ENCODE measurements around the gene TNF.

Gene TNF

GRCh38 chr6:31626952-31627351 lies 51.6 kb downstream of the TNF start:
- peaks cover 10% of the 10 kb centered on the region for H4K20me1 ChIP-seq (ENCODE audit: control insufficient read depth, insufficient read depth, low read depth, low read length)

GRCh38 chr6:31627690-31628287 lies 52.4 kb downstream of the TNF start:
- H3K27me3 ChIP-seq (ENCODE audit: control insufficient read depth, low read length): no peaks in the 10 kb centered on the region
- no peak overlapping the region for H3K4me3 ChIP-seq (ENCODE audit: low read length)
- peaks cover 100% of the 10 kb centered on the region for H3K36me3 ChIP-seq (ENCODE audit: control insufficient read depth, low read length)
- H3K9me2 ChIP-seq (replicated peaks; ENCODE audit: control insufficient read depth, low read length): no peaks in the 10 kb centered on the region
- no peak for TF ChIP-seq EZH2phosphoT487 (IDR thresholded peaks at IDR 0.05; ENCODE audit: borderline replicate concordance, low read length)
- TF ChIP-seq, protein P1, sequence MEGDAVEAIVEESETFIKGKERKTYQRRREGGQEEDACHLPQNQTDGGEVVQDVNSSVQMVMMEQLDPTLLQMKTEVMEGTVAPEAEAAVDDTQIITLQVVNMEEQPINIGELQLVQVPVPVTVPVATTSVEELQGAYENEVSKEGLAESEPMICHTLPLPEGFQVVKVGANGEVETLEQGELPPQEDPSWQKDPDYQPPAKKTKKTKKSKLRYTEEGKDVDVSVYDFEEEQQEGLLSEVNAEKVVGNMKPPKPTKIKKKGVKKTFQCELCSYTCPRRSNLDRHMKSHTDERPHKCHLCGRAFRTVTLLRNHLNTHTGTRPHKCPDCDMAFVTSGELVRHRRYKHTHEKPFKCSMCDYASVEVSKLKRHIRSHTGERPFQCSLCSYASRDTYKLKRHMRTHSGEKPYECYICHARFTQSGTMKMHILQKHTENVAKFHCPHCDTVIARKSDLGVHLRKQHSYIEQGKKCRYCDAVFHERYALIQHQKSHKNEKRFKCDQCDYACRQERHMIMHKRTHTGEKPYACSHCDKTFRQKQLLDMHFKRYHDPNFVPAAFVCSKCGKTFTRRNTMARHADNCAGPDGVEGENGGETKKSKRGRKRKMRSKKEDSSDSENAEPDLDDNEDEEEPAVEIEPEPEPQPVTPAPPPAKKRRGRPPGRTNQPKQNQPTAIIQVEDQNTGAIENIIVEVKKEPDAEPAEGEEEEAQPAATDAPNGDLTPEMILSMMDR (IDR thresholded peaks at IDR 0.05; ENCODE audit: low read depth, low read length, poor library complexity, severe bottlenecking): no peak
- peaks cover 5% of the 10 kb centered on the region; the same call in 1 of the 2 replicates for H4K20me1 ChIP-seq (ENCODE audit: control insufficient read depth, insufficient read depth, low read depth, low read length)
- H3K27ac ChIP-seq (ENCODE audit: low read depth, low read length): no peak overlapping the region
- H3K79me2 ChIP-seq (ENCODE audit: control insufficient read depth, low read length): peaks cover 68% of the 10 kb centered on the region
- no peaks in the 10 kb centered on the region for H3K9me3 ChIP-seq (ENCODE audit: control insufficient read depth, insufficient read depth, low read length)
- H3K4me2 ChIP-seq (ENCODE audit: low read length): no peak overlapping the region
- 0 out of 2 replicates have a peak, but pooled peaks cover 2% of the 10 kb centered on the region for H3F3A ChIP-seq (ENCODE audit: control insufficient read depth, insufficient read depth)
- H3K4me1 ChIP-seq (ENCODE audit: control insufficient read depth, low read length): peaks cover 1% of the 10 kb centered on the region

More at GRCh38 chr6:31626952-31627351, 51.6 kb downstream of the TNF start:
- Histone ChIP-seq H3K27ac (ENCODE audit: low read depth, low read length) (no peak overlapping the region), H3K9me2 (replicated peaks; ENCODE audit: control insufficient read depth, low read length) (no peaks in the 10 kb centered on the region), H3K4me3 (ENCODE audit: low read length) (no peak overlapping the region), H3K36me3 (ENCODE audit: control insufficient read depth, low read length) (peaks cover 100% of the 10 kb centered on the region), H3K4me2 (ENCODE audit: low read length) (no peak overlapping the region), H3K4me1 (ENCODE audit: control insufficient read depth, low read length) (peaks cover 10% of the 10 kb centered on the region), H3K27me3 (ENCODE audit: control insufficient read depth, low read length) (no peaks in the 10 kb centered on the region), H3F3A (ENCODE audit: control insufficient read depth, insufficient read depth) (no peaks in the 10 kb centered on the region), H3K79me2 (ENCODE audit: control insufficient read depth, low read length) (peaks cover 69% of the 10 kb centered on the region), H3K9me3 (ENCODE audit: control insufficient read depth, insufficient read depth, low read length) (no peaks in the 10 kb centered on the region)
- TF ChIP-seq, protein P1 (IDR thresholded peaks at IDR 0.05; ENCODE audit: low read depth, low read length, poor library complexity, severe bottlenecking): no peak
- TF ChIP-seq EZH2phosphoT487 (IDR thresholded peaks at IDR 0.05; ENCODE audit: borderline replicate concordance, low read length): no peak
